GM23338 (cell line): Measurements from ENCODE around the gene KYAT1. TPM values are rescaled to one million over a fixed set of nuclear protein-coding genes. Genes with fewer than 3 reads are reported as not detected.

Experiments used
- ATAC-seq: fragments of 200-7000 bp; cut with Tn5 transposase; 3 replicates; pipeline ENCODE4 v1.9.1; 2020
- DNase-seq: peaks from one replicate; pipeline ENCODE4 v3.0.0-alpha.2; 2015; ENCODE audit warnings: low spot score
- H2AFZ ChIP-seq: fragments of 200-600 bp; sonication (generic); 2 replicates; pipeline ENCODE4 v1.8.0; 2016; ENCODE audit warnings: antibody characterized with exemption, mild to moderate bottlenecking, moderate library complexity
- H3F3A ChIP-seq: fragments of 200-600 bp; sonication (generic); replicated peaks from 2 replicates; pipeline ENCODE4 v1.8.0; 2017; ENCODE audit warnings: antibody characterized with exemption, mixed run types, low read depth
- H3K27ac ChIP-seq: fragments of 200-600 bp; sonication (generic); 2 replicates; pipeline ENCODE4 v1.6.1; 2016; ENCODE audit warnings: low read depth
- H3K27me3 ChIP-seq: fragments of 200-600 bp; sonication (generic); 2 replicates; pipeline ENCODE4 v1.8.0; 2016; ENCODE audit warnings: mild to moderate bottlenecking, mixed run types, moderate library complexity; ENCODE audit not compliant: insufficient read depth
- H3K36me3 ChIP-seq: fragments of 200-600 bp; sonication (generic); 2 replicates; pipeline ENCODE4 v1.8.0; 2016; ENCODE audit warnings: mild to moderate bottlenecking; ENCODE audit not compliant: insufficient read depth
- H3K4me1 ChIP-seq: fragments of 200-600 bp; sonication (generic); 2 replicates; pipeline ENCODE4 v1.8.0; 2016; ENCODE audit warnings: mild to moderate bottlenecking, moderate library complexity; ENCODE audit not compliant: insufficient read depth
- H3K4me2 ChIP-seq: fragments of 200-600 bp; sonication (generic); 2 replicates; pipeline ENCODE4 v1.7.1; 2017; ENCODE audit warnings: mixed run types
- H3K4me3 ChIP-seq: fragments of 200-600 bp; sonication (generic); 2 replicates; pipeline ENCODE4 v1.6.1; 2016; ENCODE audit warnings: mixed run types
- H3K79me2 ChIP-seq: fragments of 200-600 bp; sonication (generic); replicated peaks from 2 replicates; pipeline ENCODE4 v1.8.0; 2017; ENCODE audit warnings: mild to moderate bottlenecking; ENCODE audit not compliant: insufficient read depth
- H3K9me2 ChIP-seq: fragments of 200-600 bp; sonication (generic); 2 replicates; pipeline ENCODE4 v1.8.0; 2017; ENCODE audit not compliant: insufficient read depth
- H4K20me1 ChIP-seq: fragments of 200-600 bp; sonication (generic); replicated peaks from 2 replicates; pipeline ENCODE4 v1.8.0; 2017; ENCODE audit warnings: mild to moderate bottlenecking; ENCODE audit not compliant: insufficient read depth
- H3K27ac Mint-ChIP-seq: 2 replicates; pipeline ENCODE4 v1.8.0; 2020; ENCODE audit warnings: inconsistent platforms, mild to moderate bottlenecking, moderate library complexity, mixed read lengths
- H3K27me3 Mint-ChIP-seq: 3 replicates; pipeline ENCODE4 v1.8.0; 2022; ENCODE audit warnings: low read depth, mild to moderate bottlenecking, moderate library complexity, mixed read lengths, inconsistent platforms; ENCODE audit not compliant: insufficient read depth, poor library complexity
- H3K36me3 Mint-ChIP-seq: 3 replicates; pipeline ENCODE4 v1.8.0; 2021; ENCODE audit warnings: low read depth, mild to moderate bottlenecking, inconsistent platforms, moderate library complexity, mixed read lengths
- H3K4me1 Mint-ChIP-seq: 3 replicates; pipeline ENCODE4 v1.8.0; 2020; ENCODE audit warnings: mild to moderate bottlenecking, inconsistent platforms, mixed read lengths
- H3K4me3 Mint-ChIP-seq: 3 replicates; pipeline ENCODE4 v1.8.0; 2021; ENCODE audit warnings: moderate library complexity, mild to moderate bottlenecking, inconsistent platforms, mixed read lengths
- H3K9me3 Mint-ChIP-seq: 3 replicates; pipeline ENCODE4 v1.8.0; 2020; ENCODE audit warnings: moderate library complexity, mild to moderate bottlenecking, inconsistent platforms, mixed read lengths
- CREB1 ChIP-seq: fragments of 250-450 bp; sonication (Bioruptor Pico); IDR thresholded peaks from 2 replicates; pipeline ENCODE4 v1.5.0; 2020; ENCODE audit warnings: low read depth, mild to moderate bottlenecking, moderate library complexity
- CTCF ChIP-seq, 2 experiments: fragments of 200-600 bp in 1 of 2; sonication (generic) in 1 of 2; conservative IDR thresholded peaks; 2 replicates each; pipeline versions ENCODE4 v1.5.1 to v1.6.1; 2016 to 2017; ENCODE audit warnings: antibody characterized with exemption in 2 of 2, low read depth in 2 of 2, mild to moderate bottlenecking in 2 of 2, moderate library complexity in 1 of 2
- ETS1 ChIP-seq: IDR thresholded peaks from 2 replicates; pipeline ENCODE4 v1.6.1; 2016; ENCODE audit warnings: antibody characterized with exemption
- EZH2 ChIP-seq: fragments of 200-600 bp; sonication (generic); IDR thresholded peaks from one replicate; pipeline ENCODE4 v1.8.0; 2017; ENCODE audit warnings: antibody characterized with exemption, mild to moderate bottlenecking, low read depth; ENCODE audit not compliant: unreplicated experiment
- EZH2phosphoT487 ChIP-seq: fragments of 200-600 bp; sonication (generic); IDR thresholded peaks from one replicate; pipeline ENCODE4 v1.8.1; 2018; ENCODE audit warnings: antibody characterized with exemption; ENCODE audit not compliant: unreplicated experiment
- JUNB ChIP-seq: IDR thresholded peaks from one replicate; pipeline ENCODE4 v1.6.1; 2016; ENCODE audit warnings: antibody characterized with exemption; ENCODE audit not compliant: unreplicated experiment
- NANOG ChIP-seq: IDR thresholded peaks from 2 replicates; pipeline ENCODE4 v1.6.1; 2016; ENCODE audit warnings: antibody characterized with exemption, borderline replicate concordance
- POLR2AphosphoS5 ChIP-seq: IDR thresholded peaks from 2 replicates; pipeline ENCODE4 v1.6.1; 2016; ENCODE audit warnings: antibody characterized with exemption, low read depth
- REST ChIP-seq: IDR thresholded peaks from one replicate; pipeline ENCODE4 v1.6.1; 2018; ENCODE audit warnings: antibody characterized with exemption; ENCODE audit not compliant: unreplicated experiment
- STAT1 ChIP-seq: IDR thresholded peaks from one replicate; pipeline ENCODE4 v1.6.1; 2016; ENCODE audit warnings: antibody characterized with exemption; ENCODE audit not compliant: unreplicated experiment
- ZNF114 ChIP-seq: fragments of 250-450 bp; sonication (Bioruptor Pico); IDR thresholded peaks from 2 replicates; pipeline ENCODE4 v1.5.0; 2020; ENCODE audit warnings: mild to moderate bottlenecking, moderate library complexity
- ZNF331 ChIP-seq: fragments of 250-450 bp; sonication (Bioruptor Pico); IDR thresholded peaks from 2 replicates; pipeline ENCODE4 v1.5.0; 2020; ENCODE audit warnings: low read depth, mild to moderate bottlenecking, moderate library complexity
- ZNF462 ChIP-seq: fragments of 250-450 bp; sonication (Bioruptor Pico); IDR thresholded peaks from 2 replicates; pipeline ENCODE4 v1.5.0; 2020; ENCODE audit warnings: mild to moderate bottlenecking, moderate library complexity
- polyA plus RNA-seq: library from polyadenylated mRNA; unstranded; fragments of >200 nt; fragmentation: Nextera tagmentation; extraction: Ambion mirVana; gene quantifications from 2 replicates; pipeline ENCODE4 v1.2.1, GENCODE V29; 2016
- total RNA-seq: library from RNA; depleted of rRNA; stranded (reverse); fragments of >200 nt; shearing (Covaris generic); gene quantifications from 2 replicates; pipeline ENCODE4 v1.2.3, GENCODE V29; 2014

KYAT1 gene
- total and polyA plus RNA-seq, 2 experiments from 2014 or later, result 26.1 to 34.0 TPM

GRCh38 chr9:128903079-128903461, 21.3 kb upstream of the KYAT1 start:
- TF ChIP-seq ETS1 (no peak), STAT1 (no peak), ZNF462 (no peak), NANOG (no peak), EZH2phosphoT487 (no peak), EZH2 (no peak), POLR2AphosphoS5 (no peak), JUNB (no peak), REST (no peak), CTCF (conservative IDR thresholded peaks at IDR 0.05; ENCODE audit: low read depth in 2 of 2) (no peak), CREB1 (CRISPR knock-in tag) (no peak), ZNF331 (CRISPR knock-in tag) (no peak), ZNF114 (CRISPR knock-in tag) (no peak)
- Mint-ChIP-seq H3K4me3 (no peak overlapping the region), H3K27ac (no peak overlapping the region), H3K9me3 (no peaks in the 10 kb centered on the region), H3K4me1 (peaks cover 8% of the 10 kb centered on the region), H3K36me3 (peaks cover 31% of the 10 kb centered on the region), H3K27me3 (peaks cover 2% of the 10 kb centered on the region)
- Histone ChIP-seq H3K4me2 (no peak overlapping the region), H4K20me1 (peaks cover 24% of the 10 kb centered on the region), H3K79me2 (peaks cover 24% of the 10 kb centered on the region), H3K36me3 (no peaks in the 10 kb centered on the region), H3F3A (no peaks in the 10 kb centered on the region), H2AFZ (no peak overlapping the region), H3K4me1 (no peaks in the 10 kb centered on the region), H3K4me3 (no peak overlapping the region), H3K27ac (no peak overlapping the region), H3K9me2 (no peaks in the 10 kb centered on the region), H3K27me3 (no peaks in the 10 kb centered on the region)
- DNase-seq, result no peak
- ATAC-seq, result no peak
